ENCODE data around the gene DIDO1. TPM values are rescaled to one million over a fixed set of nuclear protein-coding genes. Genes with fewer than 3 reads are reported as not detected.

The DIDO1 gene
- total and polyA plus RNA-seq, 2 of the 13 experiments (the other 11 are each of a cell fraction or from before 2014, with no cell fraction given) = 75.0 to 75.1 TPM

GRCh38 chr20:62916703-62917476 lies 9.4 kb downstream of the DIDO1 start (continued):
- TF ChIP-seq ZNF251 (CRISPR knock-in tag; IDR thresholded peaks at IDR 0.05) (no peak), ZNF772 (CRISPR knock-in tag; IDR thresholded peaks at IDR 0.05) (peak; percentile 92)

- DNase-seq (ENCODE audit: low spot score) (peak; percentile 77), ATAC-seq (peak; percentile 46), FAIRE-seq (no peak)
- no peak overlapping the region for H2AFZ ChIP-seq (ENCODE audit: low read length)
- H3K79me2 ChIP-seq (ENCODE audit: insufficient read depth, low read length) = peaks cover 100% of the 10 kb centered on the region
- H3K4me2 ChIP-seq (ENCODE audit: low read depth, low read length) = peak overlapping the region; percentile 74
- peak overlapping the region; percentile 93 for H3K27ac ChIP-seq (ENCODE audit: extremely low read length, insufficient read depth, low read length)
- 65% methylated on average over 8 of the region's 8 CpGs for whole genome bisulfite sequencing (ENCODE audit: low lambda C conversion rate)
- no peaks in the 10 kb centered on the region for H3K9me3 ChIP-seq (ENCODE audit: low read length)
- CTCF ChIA-PET (ENCODE audit: low intra/inter-chr PET ratio, low total read pairs) = no interaction called here
- H4K20me1 ChIP-seq (ENCODE audit: insufficient read depth, low read length) = peaks cover 86% of the 10 kb centered on the region
- H3K4me1 ChIP-seq (ENCODE audit: insufficient read depth, low read length) = peaks cover 75% of the 10 kb centered on the region
- in situ Hi-C loops (cut with HindIII; ENCODE audit: extremely low pct_ligation_motif_present, low pct_unique_long_range_greater_than_20kb) = no loop called here
- no peaks in the 10 kb centered on the region for H3K27me3 ChIP-seq (ENCODE audit: control insufficient read depth in 1 of 2, insufficient read depth in 2 of 2, low read length in 2 of 2)
- POLR2A ChIA-PET = interaction anchor here (0.7 to 6.3 kb wide), 7 partner anchors 9 to 92 kb away, joined by 3 to 54 read pairs (median 6); partner anchors contain the start of genes DIDO1, GID8 and SLC17A9
- no TSS peak for BruUV-seq (replicated peaks)
- H3K4me3 ChIP-seq (replicated peaks in 1 of 3; ENCODE audit: insufficient read depth in 1 of 3, low read depth in 2 of 3, low read length in 3 of 3) = peak overlapping the region in 1 of 3 experiments; percentile 4; a peak in 1 of 6 replicates
- intact Hi-C loops (cut with micrococcal nuclease; ENCODE audit: unreplicated experiment) = no loop called here
- peak overlapping the region; percentile 53 for H3K9ac ChIP-seq (ENCODE audit: insufficient read depth, low read depth, low read length)
- peaks cover 34 to 37% of the 10 kb centered on the region in 2 experiments for H3K36me3 ChIP-seq (replicated peaks in 1 of 2; ENCODE audit: control insufficient read depth in 1 of 2, insufficient read depth in 2 of 2, low read length in 2 of 2)
- TF ChIP-seq ZBTB38 (CRISPR knock-in tag; IDR thresholded peaks at IDR 0.05) (peak; percentile 76; the same call in 1 of the 2 replicates), CREB3 (CRISPR knock-in tag; IDR thresholded peaks at IDR 0.05) (0 out of 2 replicates have a peak, but pooled peaks have one; percentile 1), SALL1 (CRISPR knock-in tag; IDR thresholded peaks at IDR 0.05) (peak; percentile 33; the same call in 1 of the 2 replicates), ZNF263 (CRISPR knock-in tag; IDR thresholded peaks at IDR 0.05) (peak; percentile 81), SPEN (CRISPR knock-in tag; IDR thresholded peaks at IDR 0.05; ENCODE audit: low read depth) (0 out of 2 replicates have a peak, but pooled peaks have one; percentile 11), RFX1 (IDR thresholded peaks at IDR 0.05) (peak; percentile 85), PREB (CRISPR knock-in tag; IDR thresholded peaks at IDR 0.05) (no peak), ZNF883 (CRISPR knock-in tag; IDR thresholded peaks at IDR 0.05; ENCODE audit: not compliant biosample characterization) (peak; percentile 14), ZNF784 (CRISPR knock-in tag; IDR thresholded peaks at IDR 0.05; ENCODE audit: borderline replicate concordance) (peak; percentile 39; the same call in 1 of the 2 replicates), MXI1 (IDR thresholded peaks at IDR 0.05; ENCODE audit: borderline replicate concordance, low read depth, low read length) (peak; percentile 75; the same call in 1 of the 3 replicates), ZNF567 (CRISPR knock-in tag; IDR thresholded peaks at IDR 0.05; ENCODE audit: borderline replicate concordance) (0 out of 2 replicates have a peak, but pooled peaks have one; percentile 83), RFX3 (CRISPR knock-in tag; IDR thresholded peaks at IDR 0.05) (peak; percentile 86), KDM2A (CRISPR knock-in tag; IDR thresholded peaks at IDR 0.05; ENCODE audit: borderline replicate concordance, low read depth) (peak; percentile 28; the same call in 1 of the 2 replicates), RBM22 (optimal IDR thresholded peaks at IDR 0.05; ENCODE audit: low read length) (peak; percentile 65), ZKSCAN5 (CRISPR knock-in tag; IDR thresholded peaks at IDR 0.05) (0 out of 2 replicates have a peak, but pooled peaks have one; percentile 28), IRF9 (CRISPR knock-in tag; IDR thresholded peaks at IDR 0.05; ENCODE audit: borderline replicate concordance) (peak; percentile 57; the same call in 1 of the 2 replicates)
These were observed 11.3 kb downstream of the DIDO1 start for GRCh38 chr20:62914970-62915457.

Data from HepG2 (cell line).